GM23338 (cell line): ENCODE data around the gene LUC7L.
"Not testable (repeated sequence)": the region's sequence is repeated elsewhere in the genome, so short reads cannot be mapped to it uniquely, and the experiment has no call there.

Experiments
- CTCF ChIP-seq, 2 experiments: fragments of 200-600 bp in 1 of 2; sonication (generic) in 1 of 2; conservative IDR thresholded peaks; 2 replicates each; pipeline versions ENCODE4 v1.5.1 to v1.6.1; 2016 to 2017; ENCODE audit warnings: antibody characterized with exemption in 2 of 2, low read depth in 2 of 2, mild to moderate bottlenecking in 2 of 2, moderate library complexity in 1 of 2
- JUNB ChIP-seq: IDR thresholded peaks from one replicate; pipeline ENCODE4 v1.6.1; 2016; ENCODE audit warnings: antibody characterized with exemption; ENCODE audit not compliant: unreplicated experiment

DNA sequence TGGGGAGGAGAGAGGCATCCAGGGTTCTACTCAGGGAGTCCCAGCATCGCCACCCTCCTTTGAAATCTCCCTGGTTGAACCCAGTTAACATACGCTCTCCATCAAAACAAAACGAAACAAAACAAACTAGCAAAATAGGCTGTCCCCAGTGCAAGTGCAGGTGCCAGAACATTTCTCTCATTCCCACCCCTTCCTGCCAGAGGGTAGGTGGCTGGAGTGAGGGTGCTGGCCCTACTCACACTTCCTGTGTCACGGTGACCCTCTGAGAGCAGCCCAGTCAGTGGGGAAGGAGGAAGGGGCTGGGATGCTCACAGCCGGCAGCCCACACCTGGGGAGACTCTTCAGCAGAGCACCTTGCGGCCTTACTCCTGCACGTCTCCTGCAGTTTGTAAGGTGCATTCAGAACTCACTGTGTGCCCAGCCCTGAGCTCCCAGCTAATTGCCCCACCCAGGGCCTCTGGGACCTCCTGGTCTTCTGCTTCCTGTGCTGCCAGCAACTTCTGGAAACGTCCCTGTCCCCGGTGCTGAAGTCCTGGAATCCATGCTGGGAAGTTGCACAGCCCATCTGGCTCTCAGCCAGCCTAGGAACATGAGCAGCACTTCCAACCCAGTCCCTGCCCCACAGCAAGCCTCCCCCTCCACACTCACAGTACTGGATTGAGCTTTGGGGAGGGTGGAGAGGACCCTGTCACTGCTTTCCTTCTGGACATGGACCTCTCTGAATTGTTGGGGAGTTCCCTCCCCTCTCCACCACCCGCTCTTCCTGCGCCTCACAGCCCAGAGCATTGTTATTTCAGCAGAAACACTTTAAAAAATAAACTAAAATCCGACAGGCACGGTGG is 55.1 kb downstream of the LUC7L start:
- not testable (repeated sequence) for TF ChIP-seq JUNB; CTCF (conservative IDR thresholded peaks at IDR 0.05; ENCODE audit: low read depth in 2 of 2)
